ENCODE data around the gene HLTF.

DNA sequence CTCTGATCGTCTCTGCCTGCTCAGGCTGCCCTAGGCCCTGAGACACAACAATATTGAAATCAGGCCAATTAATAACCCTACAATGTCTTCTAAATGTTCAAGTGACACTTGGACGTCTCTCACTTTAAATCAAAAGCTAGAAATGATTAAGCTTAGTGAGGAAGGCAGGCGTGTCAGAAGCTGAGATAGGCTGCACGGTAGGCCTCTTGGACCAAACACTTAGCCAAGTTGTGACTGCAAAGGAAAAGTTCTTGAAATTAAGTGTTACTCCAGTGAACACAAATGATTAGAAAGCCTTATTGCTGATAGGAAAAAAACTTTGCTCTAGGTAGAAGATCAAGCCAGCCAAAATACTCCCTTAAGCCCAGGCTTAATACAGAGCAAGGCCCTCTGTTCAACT lies 45.3 kb upstream of the HLTF start:
- TF ChIP-seq, protein P1, sequence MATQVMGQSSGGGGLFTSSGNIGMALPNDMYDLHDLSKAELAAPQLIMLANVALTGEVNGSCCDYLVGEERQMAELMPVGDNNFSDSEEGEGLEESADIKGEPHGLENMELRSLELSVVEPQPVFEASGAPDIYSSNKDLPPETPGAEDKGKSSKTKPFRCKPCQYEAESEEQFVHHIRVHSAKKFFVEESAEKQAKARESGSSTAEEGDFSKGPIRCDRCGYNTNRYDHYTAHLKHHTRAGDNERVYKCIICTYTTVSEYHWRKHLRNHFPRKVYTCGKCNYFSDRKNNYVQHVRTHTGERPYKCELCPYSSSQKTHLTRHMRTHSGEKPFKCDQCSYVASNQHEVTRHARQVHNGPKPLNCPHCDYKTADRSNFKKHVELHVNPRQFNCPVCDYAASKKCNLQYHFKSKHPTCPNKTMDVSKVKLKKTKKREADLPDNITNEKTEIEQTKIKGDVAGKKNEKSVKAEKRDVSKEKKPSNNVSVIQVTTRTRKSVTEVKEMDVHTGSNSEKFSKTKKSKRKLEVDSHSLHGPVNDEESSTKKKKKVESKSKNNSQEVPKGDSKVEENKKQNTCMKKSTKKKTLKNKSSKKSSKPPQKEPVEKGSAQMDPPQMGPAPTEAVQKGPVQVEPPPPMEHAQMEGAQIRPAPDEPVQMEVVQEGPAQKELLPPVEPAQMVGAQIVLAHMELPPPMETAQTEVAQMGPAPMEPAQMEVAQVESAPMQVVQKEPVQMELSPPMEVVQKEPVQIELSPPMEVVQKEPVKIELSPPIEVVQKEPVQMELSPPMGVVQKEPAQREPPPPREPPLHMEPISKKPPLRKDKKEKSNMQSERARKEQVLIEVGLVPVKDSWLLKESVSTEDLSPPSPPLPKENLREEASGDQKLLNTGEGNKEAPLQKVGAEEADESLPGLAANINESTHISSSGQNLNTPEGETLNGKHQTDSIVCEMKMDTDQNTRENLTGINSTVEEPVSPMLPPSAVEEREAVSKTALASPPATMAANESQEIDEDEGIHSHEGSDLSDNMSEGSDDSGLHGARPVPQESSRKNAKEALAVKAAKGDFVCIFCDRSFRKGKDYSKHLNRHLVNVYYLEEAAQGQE (IDR thresholded peaks at IDR 0.05; ENCODE audit: unreplicated experiment): no peak
- TF ChIP-seq CREB1 (CRISPR knock-in tag; IDR thresholded peaks at IDR 0.05; ENCODE audit: low read depth): no peak
- TF ChIP-seq JUNB (IDR thresholded peaks at IDR 0.05; ENCODE audit: unreplicated experiment): no peak
- TF ChIP-seq, protein P2, sequence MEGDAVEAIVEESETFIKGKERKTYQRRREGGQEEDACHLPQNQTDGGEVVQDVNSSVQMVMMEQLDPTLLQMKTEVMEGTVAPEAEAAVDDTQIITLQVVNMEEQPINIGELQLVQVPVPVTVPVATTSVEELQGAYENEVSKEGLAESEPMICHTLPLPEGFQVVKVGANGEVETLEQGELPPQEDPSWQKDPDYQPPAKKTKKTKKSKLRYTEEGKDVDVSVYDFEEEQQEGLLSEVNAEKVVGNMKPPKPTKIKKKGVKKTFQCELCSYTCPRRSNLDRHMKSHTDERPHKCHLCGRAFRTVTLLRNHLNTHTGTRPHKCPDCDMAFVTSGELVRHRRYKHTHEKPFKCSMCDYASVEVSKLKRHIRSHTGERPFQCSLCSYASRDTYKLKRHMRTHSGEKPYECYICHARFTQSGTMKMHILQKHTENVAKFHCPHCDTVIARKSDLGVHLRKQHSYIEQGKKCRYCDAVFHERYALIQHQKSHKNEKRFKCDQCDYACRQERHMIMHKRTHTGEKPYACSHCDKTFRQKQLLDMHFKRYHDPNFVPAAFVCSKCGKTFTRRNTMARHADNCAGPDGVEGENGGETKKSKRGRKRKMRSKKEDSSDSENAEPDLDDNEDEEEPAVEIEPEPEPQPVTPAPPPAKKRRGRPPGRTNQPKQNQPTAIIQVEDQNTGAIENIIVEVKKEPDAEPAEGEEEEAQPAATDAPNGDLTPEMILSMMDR (conservative IDR thresholded peaks at IDR 0.05; ENCODE audit: low read depth in 2 of 2): no peak
- no peak for TF ChIP-seq ZNF114 (CRISPR knock-in tag; IDR thresholded peaks at IDR 0.05)

Measured in GM23338 (cell line).